ENCODE results near the gene ZER1. TPM values are rescaled to one million over a fixed set of nuclear protein-coding genes. Genes with fewer than 3 reads are reported as not detected.

ZER1 gene
- total RNA-seq, 2 experiments from 2014 or later, result 11.0 to 15.1 TPM

DNA sequence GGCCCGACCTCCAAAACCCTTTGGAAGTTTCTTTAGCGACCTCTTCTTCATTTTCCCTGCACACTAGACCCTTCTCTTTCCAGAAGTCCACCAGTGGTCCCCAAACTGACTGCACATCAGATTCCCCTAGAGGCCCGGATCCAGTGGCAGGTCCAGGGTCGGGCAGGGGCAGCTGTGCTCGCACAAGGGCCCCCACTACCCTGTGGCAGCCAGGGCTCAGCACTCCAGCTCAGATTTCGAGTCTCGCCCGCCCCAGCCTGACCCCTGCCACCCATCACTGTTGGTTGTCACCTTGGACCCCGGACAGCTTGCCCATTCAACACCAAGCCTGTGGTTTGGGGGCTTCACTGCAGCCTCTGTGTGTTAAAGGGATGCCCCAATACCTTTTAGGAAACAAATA lies 40.0 kb downstream of the ZER1 start:
- H2AFZ ChIP-seq (ENCODE audit: low read length), result no peak overlapping the region
- H3K79me2 ChIP-seq (ENCODE audit: insufficient read depth, low read depth, low read length), result no peaks in the 10 kb centered on the region
- intact Hi-C loops (cut with micrococcal nuclease; ENCODE audit: unreplicated experiment), result no loop called here
- TF ChIP-seq, protein P1, sequence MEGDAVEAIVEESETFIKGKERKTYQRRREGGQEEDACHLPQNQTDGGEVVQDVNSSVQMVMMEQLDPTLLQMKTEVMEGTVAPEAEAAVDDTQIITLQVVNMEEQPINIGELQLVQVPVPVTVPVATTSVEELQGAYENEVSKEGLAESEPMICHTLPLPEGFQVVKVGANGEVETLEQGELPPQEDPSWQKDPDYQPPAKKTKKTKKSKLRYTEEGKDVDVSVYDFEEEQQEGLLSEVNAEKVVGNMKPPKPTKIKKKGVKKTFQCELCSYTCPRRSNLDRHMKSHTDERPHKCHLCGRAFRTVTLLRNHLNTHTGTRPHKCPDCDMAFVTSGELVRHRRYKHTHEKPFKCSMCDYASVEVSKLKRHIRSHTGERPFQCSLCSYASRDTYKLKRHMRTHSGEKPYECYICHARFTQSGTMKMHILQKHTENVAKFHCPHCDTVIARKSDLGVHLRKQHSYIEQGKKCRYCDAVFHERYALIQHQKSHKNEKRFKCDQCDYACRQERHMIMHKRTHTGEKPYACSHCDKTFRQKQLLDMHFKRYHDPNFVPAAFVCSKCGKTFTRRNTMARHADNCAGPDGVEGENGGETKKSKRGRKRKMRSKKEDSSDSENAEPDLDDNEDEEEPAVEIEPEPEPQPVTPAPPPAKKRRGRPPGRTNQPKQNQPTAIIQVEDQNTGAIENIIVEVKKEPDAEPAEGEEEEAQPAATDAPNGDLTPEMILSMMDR (conservative IDR thresholded peaks at IDR 0.05; ENCODE audit: low read length), result no peak
- TF ChIP-seq EZH2phosphoT487 (IDR thresholded peaks at IDR 0.05; ENCODE audit: borderline replicate concordance, low read depth, low read length), result no peak
- BruUV-seq (replicated peaks), result no TSS peak
- H3K4me1 ChIP-seq (ENCODE audit: insufficient read depth, low read length, poor library complexity, severe bottlenecking), result peaks cover 10% of the 10 kb centered on the region
- H3K9me3 ChIP-seq (ENCODE audit: low read length), result no peaks in the 10 kb centered on the region
- no peak overlapping the region for H3K4me2 ChIP-seq (ENCODE audit: low read length)
- no peak overlapping the region for H3K4me3 ChIP-seq (ENCODE audit: low read depth, low read length, poor library complexity, severe bottlenecking)
- no peak overlapping the region for H3K27ac ChIP-seq (ENCODE audit: low read depth, low read length, poor library complexity, severe bottlenecking)
- H3K36me3 ChIP-seq (ENCODE audit: insufficient read depth, low read length), result peaks cover 6% of the 10 kb centered on the region; the same call in 1 of the 2 replicates
- ChIA-PET CTCF (ENCODE audit: unreplicated experiment) (no interaction called here), POLR2A (no interaction called here)
- H4K20me1 ChIP-seq (ENCODE audit: insufficient read depth, low read length), result no peaks in the 10 kb centered on the region
- H3K9me2 ChIP-seq (ENCODE audit: insufficient read depth, low read length), result no peaks in the 10 kb centered on the region
- DNase-seq (ENCODE audit: low spot score), result no peak

DNA sequence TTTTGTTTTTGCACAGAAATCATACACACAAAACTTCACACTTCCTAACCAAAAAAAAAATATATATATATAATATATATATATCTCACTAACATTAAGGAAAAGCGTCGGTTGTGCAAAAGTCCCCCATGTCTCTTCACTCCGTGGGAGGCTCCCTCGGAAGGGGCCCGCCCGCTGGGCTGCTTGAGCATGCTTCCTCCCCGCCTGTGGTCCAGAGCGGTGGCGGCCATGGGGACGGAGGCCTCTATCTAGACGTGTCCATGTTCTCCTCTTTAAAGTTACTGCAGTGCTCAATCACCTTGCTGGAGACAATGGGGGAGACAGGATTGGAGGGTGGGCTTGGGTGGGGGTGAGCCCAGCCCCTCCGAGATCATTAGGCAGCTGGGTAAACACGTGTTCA lies 40.6 kb downstream of the ZER1 start:
- Histone ChIP-seq H2AFZ (ENCODE audit: low read length) (no peak overlapping the region), H3K36me3 (ENCODE audit: insufficient read depth, low read length) (peaks cover 6% of the 10 kb centered on the region; the same call in 1 of the 2 replicates), H3K27ac (ENCODE audit: low read depth, low read length, poor library complexity, severe bottlenecking) (no peak overlapping the region), H3K79me2 (ENCODE audit: insufficient read depth, low read depth, low read length) (no peaks in the 10 kb centered on the region), H3K9me3 (ENCODE audit: low read length) (no peaks in the 10 kb centered on the region), H4K20me1 (ENCODE audit: insufficient read depth, low read length) (no peaks in the 10 kb centered on the region), H3K9me2 (ENCODE audit: insufficient read depth, low read length) (no peaks in the 10 kb centered on the region), H3K4me1 (ENCODE audit: insufficient read depth, low read length, poor library complexity, severe bottlenecking) (peaks cover 10% of the 10 kb centered on the region), H3K4me3 (ENCODE audit: low read depth, low read length, poor library complexity, severe bottlenecking) (no peak overlapping the region), H3K4me2 (ENCODE audit: low read length) (no peak overlapping the region)
- TF ChIP-seq, protein P1 (conservative IDR thresholded peaks at IDR 0.05; ENCODE audit: low read length), result no peak
- no peak for TF ChIP-seq EZH2phosphoT487 (IDR thresholded peaks at IDR 0.05; ENCODE audit: borderline replicate concordance, low read depth, low read length)
- POLR2A ChIA-PET, result no interaction called here
- BruUV-seq (replicated peaks), result no TSS peak
- DNase-seq (ENCODE audit: low spot score), result no peak
- intact Hi-C loops (cut with micrococcal nuclease; ENCODE audit: unreplicated experiment), result no loop called here
- CTCF ChIA-PET (ENCODE audit: unreplicated experiment), result no interaction called here

DNA sequence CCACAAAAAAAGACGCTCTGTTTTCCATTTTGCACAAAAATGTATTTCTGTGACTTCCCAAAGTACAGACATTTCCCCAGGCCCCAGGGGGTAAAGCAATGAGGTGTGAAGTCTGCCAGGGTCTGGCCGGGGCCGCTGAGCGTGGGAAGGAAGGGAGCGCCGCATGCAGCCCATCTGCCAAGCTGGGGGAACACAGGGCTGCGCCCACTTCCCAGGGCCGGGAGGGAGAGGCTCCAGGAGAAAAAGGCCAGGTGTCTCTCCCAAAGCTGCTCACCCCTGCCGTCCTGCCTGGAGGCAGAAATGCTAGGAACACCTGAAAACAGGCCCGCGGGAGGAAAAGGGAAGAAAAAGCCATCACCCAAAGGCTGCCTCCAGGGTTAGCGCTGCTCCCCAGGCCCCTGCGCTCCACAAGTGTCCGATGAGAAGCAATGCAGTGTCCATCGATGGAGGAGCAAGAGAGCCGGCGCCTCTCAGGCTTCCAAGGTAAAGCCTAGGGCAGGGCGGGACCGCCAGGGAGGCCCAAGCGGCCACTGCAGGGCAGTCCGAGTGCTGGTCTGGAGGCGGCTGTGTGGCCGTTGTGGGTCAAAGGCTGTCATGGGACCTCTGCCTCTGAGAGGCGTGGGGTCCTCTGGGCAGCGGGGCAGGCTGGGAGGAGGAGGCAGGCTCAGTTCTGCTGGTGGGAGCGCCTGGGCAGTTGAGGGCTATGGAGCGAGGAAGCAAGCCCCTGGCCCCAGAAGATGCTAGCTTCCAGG lies 41.8 kb downstream of the ZER1 start:
- no peaks in the 10 kb centered on the region for H4K20me1 ChIP-seq (ENCODE audit: insufficient read depth, low read length)
- no peaks in the 10 kb centered on the region for H3K9me2 ChIP-seq (ENCODE audit: insufficient read depth, low read length)
- intact Hi-C loops (cut with micrococcal nuclease; ENCODE audit: unreplicated experiment), result loop anchor here (10.0 kb wide), 3 partner anchors 85 to 195 kb away; partner anchors contain the start of genes PHYHD1 and SPTAN1
- H3K9me3 ChIP-seq (ENCODE audit: low read length), result no peaks in the 10 kb centered on the region
- peaks cover 6% of the 10 kb centered on the region; the same call in 1 of the 2 replicates for H3K36me3 ChIP-seq (ENCODE audit: insufficient read depth, low read length)
- ChIA-PET CTCF (ENCODE audit: unreplicated experiment) (no interaction called here), POLR2A (no interaction called here)
- peaks cover 13% of the 10 kb centered on the region for H3K4me1 ChIP-seq (ENCODE audit: insufficient read depth, low read length, poor library complexity, severe bottlenecking)
- BruUV-seq (replicated peaks), result no TSS peak
- no peaks in the 10 kb centered on the region for H3K79me2 ChIP-seq (ENCODE audit: insufficient read depth, low read depth, low read length)
- no peak overlapping the region for H3K4me2 ChIP-seq (ENCODE audit: low read length)
- H2AFZ ChIP-seq (ENCODE audit: low read length), result no peak overlapping the region
- H3K4me3 ChIP-seq (ENCODE audit: low read depth, low read length, poor library complexity, severe bottlenecking), result no peak overlapping the region
- no peak overlapping the region for H3K27ac ChIP-seq (ENCODE audit: low read depth, low read length, poor library complexity, severe bottlenecking)
- no peak for TF ChIP-seq EZH2phosphoT487 (IDR thresholded peaks at IDR 0.05; ENCODE audit: borderline replicate concordance, low read depth, low read length)
- TF ChIP-seq, protein P1 (conservative IDR thresholded peaks at IDR 0.05; ENCODE audit: low read length), result no peak
- DNase-seq (ENCODE audit: low spot score), result no peak

Measured in OCI-LY7 (cell line).